ENCODE measurements around the gene ATP6V0E1.

DNA sequence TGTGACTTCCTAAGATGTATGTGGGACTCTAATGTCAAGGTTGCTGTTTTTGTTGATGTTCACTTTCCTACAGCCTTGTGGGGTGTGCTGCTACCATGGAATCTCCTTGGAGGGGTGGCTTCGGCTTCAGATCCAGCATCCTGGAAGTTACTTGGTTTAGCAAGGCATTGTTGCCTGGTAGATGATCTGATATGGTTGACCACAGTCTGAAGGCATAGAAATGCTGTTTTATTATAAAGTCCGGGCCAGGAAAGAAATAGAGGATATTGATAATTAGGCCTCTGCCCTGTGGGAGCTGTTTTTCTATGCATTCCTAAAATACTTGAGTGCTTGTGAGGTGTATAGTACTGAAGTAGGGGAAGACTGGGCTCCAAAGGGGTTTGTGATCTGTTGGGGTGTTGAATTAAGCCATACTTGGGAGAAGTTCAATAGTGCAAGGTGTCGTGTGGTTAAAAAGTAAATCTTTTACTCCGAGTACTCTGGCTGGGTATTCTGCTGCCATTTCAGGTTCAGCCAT, 45.3 kb downstream of the ATP6V0E1 start:
- TF ChIP-seq, protein P1, sequence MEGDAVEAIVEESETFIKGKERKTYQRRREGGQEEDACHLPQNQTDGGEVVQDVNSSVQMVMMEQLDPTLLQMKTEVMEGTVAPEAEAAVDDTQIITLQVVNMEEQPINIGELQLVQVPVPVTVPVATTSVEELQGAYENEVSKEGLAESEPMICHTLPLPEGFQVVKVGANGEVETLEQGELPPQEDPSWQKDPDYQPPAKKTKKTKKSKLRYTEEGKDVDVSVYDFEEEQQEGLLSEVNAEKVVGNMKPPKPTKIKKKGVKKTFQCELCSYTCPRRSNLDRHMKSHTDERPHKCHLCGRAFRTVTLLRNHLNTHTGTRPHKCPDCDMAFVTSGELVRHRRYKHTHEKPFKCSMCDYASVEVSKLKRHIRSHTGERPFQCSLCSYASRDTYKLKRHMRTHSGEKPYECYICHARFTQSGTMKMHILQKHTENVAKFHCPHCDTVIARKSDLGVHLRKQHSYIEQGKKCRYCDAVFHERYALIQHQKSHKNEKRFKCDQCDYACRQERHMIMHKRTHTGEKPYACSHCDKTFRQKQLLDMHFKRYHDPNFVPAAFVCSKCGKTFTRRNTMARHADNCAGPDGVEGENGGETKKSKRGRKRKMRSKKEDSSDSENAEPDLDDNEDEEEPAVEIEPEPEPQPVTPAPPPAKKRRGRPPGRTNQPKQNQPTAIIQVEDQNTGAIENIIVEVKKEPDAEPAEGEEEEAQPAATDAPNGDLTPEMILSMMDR (IDR thresholded peaks at IDR 0.05) = no peak
- TF ChIP-seq POLR2A (IDR thresholded peaks at IDR 0.05) = no peak

Data from body of pancreas (tissue), 4 donors.